ENCODE results near the gene STPG3. TPM values are rescaled to one million over a fixed set of nuclear protein-coding genes. Genes with fewer than 3 reads are reported as not detected.

STPG3 gene
- total and polyA plus RNA-seq, 9 of the 15 experiments (the other 6 are each of a cell fraction or from before 2014, with no cell fraction given) = not detected

DNA sequence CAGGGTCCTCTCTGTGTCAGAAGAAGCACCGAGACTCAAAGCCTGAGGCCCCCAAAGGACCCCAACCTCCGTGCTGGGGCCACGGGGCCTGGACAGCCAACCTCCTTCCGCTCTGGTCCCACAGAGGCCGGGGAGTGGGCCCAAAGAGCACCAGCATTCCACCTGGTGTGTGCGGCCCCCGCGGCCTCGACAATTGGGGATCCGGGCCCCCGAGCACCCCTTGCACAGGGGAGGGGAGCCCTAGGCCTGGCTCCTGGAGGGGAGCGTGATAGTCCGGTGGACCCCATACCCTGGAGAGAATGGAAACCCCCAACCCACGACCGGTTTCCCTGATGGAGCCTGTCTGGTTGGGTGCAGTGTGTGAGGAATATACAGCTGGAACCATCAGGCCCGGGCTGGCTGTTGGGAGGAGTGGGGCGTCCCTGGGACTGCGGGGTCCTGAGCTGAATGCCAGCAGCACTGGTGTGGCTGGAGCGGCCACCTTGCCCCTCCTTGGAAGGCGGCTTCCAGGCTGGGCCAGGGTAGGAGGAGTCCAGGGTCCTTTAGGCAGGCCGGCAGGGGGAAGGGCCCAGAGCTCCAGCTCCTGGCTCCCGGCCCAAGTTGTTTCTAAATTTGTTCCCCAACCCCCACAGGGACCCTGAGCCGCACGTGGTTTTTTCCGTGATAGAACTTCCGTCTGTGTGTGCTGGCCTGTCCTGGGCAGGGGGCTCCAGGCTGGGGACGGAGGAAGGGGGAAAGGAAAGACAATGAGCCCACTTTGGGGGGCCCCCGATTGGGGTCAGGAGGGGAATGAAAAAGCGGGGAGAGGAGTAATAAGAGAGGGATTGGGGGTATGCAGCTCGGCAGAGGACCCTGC lies 25.6 kb downstream of the STPG3 start (continued):
- TF ChIP-seq, protein P1, sequence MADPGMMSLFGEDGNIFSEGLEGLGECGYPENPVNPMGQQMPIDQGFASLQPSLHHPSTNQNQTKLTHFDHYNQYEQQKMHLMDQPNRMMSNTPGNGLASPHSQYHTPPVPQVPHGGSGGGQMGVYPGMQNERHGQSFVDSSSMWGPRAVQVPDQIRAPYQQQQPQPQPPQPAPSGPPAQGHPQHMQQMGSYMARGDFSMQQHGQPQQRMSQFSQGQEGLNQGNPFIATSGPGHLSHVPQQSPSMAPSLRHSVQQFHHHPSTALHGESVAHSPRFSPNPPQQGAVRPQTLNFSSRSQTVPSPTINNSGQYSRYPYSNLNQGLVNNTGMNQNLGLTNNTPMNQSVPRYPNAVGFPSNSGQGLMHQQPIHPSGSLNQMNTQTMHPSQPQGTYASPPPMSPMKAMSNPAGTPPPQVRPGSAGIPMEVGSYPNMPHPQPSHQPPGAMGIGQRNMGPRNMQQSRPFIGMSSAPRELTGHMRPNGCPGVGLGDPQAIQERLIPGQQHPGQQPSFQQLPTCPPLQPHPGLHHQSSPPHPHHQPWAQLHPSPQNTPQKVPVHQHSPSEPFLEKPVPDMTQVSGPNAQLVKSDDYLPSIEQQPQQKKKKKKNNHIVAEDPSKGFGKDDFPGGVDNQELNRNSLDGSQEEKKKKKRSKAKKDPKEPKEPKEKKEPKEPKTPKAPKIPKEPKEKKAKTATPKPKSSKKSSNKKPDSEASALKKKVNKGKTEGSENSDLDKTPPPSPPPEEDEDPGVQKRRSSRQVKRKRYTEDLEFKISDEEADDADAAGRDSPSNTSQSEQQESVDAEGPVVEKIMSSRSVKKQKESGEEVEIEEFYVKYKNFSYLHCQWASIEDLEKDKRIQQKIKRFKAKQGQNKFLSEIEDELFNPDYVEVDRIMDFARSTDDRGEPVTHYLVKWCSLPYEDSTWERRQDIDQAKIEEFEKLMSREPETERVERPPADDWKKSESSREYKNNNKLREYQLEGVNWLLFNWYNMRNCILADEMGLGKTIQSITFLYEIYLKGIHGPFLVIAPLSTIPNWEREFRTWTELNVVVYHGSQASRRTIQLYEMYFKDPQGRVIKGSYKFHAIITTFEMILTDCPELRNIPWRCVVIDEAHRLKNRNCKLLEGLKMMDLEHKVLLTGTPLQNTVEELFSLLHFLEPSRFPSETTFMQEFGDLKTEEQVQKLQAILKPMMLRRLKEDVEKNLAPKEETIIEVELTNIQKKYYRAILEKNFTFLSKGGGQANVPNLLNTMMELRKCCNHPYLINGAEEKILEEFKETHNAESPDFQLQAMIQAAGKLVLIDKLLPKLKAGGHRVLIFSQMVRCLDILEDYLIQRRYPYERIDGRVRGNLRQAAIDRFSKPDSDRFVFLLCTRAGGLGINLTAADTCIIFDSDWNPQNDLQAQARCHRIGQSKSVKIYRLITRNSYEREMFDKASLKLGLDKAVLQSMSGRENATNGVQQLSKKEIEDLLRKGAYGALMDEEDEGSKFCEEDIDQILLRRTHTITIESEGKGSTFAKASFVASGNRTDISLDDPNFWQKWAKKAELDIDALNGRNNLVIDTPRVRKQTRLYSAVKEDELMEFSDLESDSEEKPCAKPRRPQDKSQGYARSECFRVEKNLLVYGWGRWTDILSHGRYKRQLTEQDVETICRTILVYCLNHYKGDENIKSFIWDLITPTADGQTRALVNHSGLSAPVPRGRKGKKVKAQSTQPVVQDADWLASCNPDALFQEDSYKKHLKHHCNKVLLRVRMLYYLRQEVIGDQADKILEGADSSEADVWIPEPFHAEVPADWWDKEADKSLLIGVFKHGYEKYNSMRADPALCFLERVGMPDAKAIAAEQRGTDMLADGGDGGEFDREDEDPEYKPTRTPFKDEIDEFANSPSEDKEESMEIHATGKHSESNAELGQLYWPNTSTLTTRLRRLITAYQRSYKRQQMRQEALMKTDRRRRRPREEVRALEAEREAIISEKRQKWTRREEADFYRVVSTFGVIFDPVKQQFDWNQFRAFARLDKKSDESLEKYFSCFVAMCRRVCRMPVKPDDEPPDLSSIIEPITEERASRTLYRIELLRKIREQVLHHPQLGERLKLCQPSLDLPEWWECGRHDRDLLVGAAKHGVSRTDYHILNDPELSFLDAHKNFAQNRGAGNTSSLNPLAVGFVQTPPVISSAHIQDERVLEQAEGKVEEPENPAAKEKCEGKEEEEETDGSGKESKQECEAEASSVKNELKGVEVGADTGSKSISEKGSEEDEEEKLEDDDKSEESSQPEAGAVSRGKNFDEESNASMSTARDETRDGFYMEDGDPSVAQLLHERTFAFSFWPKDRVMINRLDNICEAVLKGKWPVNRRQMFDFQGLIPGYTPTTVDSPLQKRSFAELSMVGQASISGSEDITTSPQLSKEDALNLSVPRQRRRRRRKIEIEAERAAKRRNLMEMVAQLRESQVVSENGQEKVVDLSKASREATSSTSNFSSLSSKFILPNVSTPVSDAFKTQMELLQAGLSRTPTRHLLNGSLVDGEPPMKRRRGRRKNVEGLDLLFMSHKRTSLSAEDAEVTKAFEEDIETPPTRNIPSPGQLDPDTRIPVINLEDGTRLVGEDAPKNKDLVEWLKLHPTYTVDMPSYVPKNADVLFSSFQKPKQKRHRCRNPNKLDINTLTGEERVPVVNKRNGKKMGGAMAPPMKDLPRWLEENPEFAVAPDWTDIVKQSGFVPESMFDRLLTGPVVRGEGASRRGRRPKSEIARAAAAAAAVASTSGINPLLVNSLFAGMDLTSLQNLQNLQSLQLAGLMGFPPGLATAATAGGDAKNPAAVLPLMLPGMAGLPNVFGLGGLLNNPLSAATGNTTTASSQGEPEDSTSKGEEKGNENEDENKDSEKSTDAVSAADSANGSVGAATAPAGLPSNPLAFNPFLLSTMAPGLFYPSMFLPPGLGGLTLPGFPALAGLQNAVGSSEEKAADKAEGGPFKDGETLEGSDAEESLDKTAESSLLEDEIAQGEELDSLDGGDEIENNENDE (IDR thresholded peaks at IDR 0.05; ENCODE audit: low read depth, low read length) = no peak
- TF ChIP-seq ZBTB7A (IDR thresholded peaks at IDR 0.05; ENCODE audit: borderline replicate concordance, control insufficient read depth, low read depth, low read length) = peak; percentile 89
- no peak for TF ChIP-seq SMARCB1 (IDR thresholded peaks at IDR 0.05; ENCODE audit: insufficient read length, low read depth)
- TF ChIP-seq POLR3G (IDR thresholded peaks at IDR 0.05; ENCODE audit: extremely low read depth, insufficient read length, insufficient replicate concordance) = no peak
- no peak for TF ChIP-seq EHMT2 (IDR thresholded peaks at IDR 0.05)
- no peak; the same call in 1 of the 2 replicates for TF ChIP-seq KAT7 (CRISPR knock-in tag; IDR thresholded peaks at IDR 0.05; ENCODE audit: borderline replicate concordance)
- TF ChIP-seq POLR2H (tag; IDR thresholded peaks at IDR 0.05; ENCODE audit: low read depth) = no peak
- TF ChIP-seq EP400 (IDR thresholded peaks at IDR 0.05) = peak; percentile 93
- no peak for TF ChIP-seq ZNF431 (CRISPR knock-in tag; IDR thresholded peaks at IDR 0.05)
- no peak for TF ChIP-seq HCFC1 (IDR thresholded peaks at IDR 0.05; ENCODE audit: low read depth, low read length)
- TF ChIP-seq USF1 (CRISPR knock-in tag; IDR thresholded peaks at IDR 0.05) = peak; percentile 76
